ENCODE measurements around the gene SELENOM.
A peak's percentile ranks its signal among the peaks of the same experiment; 100 is the strongest.

The SELENOM gene

DNA sequence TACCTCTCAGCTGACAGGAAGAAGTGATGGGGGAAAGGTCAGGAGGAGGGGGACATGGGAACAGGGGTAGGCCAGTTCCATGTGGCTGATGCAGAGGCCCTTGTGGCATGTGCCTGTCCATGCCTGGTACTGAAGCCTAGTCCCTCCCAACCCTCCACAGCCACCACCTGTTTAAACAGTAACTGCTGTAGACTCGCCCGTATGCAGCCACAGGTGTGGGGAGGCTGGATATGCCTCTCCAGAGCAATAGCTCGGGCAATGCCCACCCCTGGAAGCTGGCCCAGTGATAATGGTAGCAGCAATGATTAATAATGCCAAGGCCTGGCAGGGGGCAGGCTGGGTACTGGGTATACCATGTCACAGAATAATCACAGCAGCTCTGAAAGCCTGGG is 24.0 kb downstream of the SELENOM start:
- TF ChIP-seq SIN3A (IDR thresholded peaks at IDR 0.05; ENCODE audit: borderline replicate concordance, insufficient read depth, low read length) (no peak), FOXP2 (optimal IDR thresholded peaks at IDR 0.05; ENCODE audit: borderline replicate concordance, extremely low read depth, extremely low read length, insufficient read depth) (no peak), TAF1 (IDR thresholded peaks at IDR 0.05; ENCODE audit: borderline replicate concordance, insufficient read depth, low read length) (no peak), POLR2AphosphoS5 (IDR thresholded peaks at IDR 0.05; ENCODE audit: low read depth, low read length) (no peak)
- TF ChIP-seq, protein P1, sequence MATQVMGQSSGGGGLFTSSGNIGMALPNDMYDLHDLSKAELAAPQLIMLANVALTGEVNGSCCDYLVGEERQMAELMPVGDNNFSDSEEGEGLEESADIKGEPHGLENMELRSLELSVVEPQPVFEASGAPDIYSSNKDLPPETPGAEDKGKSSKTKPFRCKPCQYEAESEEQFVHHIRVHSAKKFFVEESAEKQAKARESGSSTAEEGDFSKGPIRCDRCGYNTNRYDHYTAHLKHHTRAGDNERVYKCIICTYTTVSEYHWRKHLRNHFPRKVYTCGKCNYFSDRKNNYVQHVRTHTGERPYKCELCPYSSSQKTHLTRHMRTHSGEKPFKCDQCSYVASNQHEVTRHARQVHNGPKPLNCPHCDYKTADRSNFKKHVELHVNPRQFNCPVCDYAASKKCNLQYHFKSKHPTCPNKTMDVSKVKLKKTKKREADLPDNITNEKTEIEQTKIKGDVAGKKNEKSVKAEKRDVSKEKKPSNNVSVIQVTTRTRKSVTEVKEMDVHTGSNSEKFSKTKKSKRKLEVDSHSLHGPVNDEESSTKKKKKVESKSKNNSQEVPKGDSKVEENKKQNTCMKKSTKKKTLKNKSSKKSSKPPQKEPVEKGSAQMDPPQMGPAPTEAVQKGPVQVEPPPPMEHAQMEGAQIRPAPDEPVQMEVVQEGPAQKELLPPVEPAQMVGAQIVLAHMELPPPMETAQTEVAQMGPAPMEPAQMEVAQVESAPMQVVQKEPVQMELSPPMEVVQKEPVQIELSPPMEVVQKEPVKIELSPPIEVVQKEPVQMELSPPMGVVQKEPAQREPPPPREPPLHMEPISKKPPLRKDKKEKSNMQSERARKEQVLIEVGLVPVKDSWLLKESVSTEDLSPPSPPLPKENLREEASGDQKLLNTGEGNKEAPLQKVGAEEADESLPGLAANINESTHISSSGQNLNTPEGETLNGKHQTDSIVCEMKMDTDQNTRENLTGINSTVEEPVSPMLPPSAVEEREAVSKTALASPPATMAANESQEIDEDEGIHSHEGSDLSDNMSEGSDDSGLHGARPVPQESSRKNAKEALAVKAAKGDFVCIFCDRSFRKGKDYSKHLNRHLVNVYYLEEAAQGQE (IDR thresholded peaks at IDR 0.05; ENCODE audit: insufficient read depth in 1 of 2, low read depth in 2 of 2, low read length in 2 of 2) = no peak

DNA sequence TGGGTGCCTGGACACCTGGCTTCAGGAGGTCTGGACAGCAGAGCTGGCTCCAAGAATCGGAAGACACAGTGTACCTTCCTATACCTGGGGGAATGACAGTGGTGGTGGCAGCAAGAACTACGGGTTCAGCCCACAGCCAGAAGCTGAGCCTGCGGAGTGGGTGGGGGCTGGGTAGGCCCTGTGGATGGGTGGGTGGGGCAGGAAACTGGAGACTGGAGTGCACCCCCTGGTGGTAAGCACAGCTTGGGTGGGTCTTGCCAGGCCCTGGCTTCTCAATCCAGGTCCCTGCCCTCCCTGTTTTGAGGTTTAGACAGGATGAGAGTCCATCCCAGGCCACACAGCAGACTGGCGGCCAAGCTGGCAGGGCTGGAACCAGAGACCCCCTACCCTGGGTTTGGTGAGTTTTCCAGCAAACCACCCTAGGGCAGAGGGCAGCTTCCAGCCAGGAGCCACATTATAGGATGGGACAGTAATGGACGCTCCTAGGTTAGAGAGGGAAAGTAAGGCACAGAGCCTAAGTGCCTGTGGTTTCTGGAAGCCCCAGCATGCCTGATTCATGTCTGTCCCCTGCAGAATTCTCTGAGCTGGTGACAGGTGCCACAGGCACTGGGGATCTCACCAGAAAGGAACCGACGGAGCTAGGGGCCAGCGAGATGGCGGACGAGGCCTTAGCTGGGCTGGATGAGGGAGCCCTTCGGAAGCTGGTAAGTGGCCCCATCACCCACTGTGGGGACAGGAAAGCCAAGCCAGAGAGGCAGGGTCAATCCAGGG is 24.6 kb downstream of the SELENOM start:
- TF ChIP-seq POLR2AphosphoS5 (IDR thresholded peaks at IDR 0.05; ENCODE audit: low read depth, low read length) = no peak
- TF ChIP-seq SIN3A (IDR thresholded peaks at IDR 0.05; ENCODE audit: borderline replicate concordance, insufficient read depth, low read length) = no peak
- TF ChIP-seq FOXP2 (optimal IDR thresholded peaks at IDR 0.05; ENCODE audit: borderline replicate concordance, extremely low read depth, extremely low read length, insufficient read depth) = no peak
- TF ChIP-seq, protein P1 (IDR thresholded peaks at IDR 0.05; ENCODE audit: insufficient read depth in 1 of 2, low read depth in 2 of 2, low read length in 2 of 2) = no peak
- no peak for TF ChIP-seq TAF1 (IDR thresholded peaks at IDR 0.05; ENCODE audit: borderline replicate concordance, insufficient read depth, low read length)

DNA sequence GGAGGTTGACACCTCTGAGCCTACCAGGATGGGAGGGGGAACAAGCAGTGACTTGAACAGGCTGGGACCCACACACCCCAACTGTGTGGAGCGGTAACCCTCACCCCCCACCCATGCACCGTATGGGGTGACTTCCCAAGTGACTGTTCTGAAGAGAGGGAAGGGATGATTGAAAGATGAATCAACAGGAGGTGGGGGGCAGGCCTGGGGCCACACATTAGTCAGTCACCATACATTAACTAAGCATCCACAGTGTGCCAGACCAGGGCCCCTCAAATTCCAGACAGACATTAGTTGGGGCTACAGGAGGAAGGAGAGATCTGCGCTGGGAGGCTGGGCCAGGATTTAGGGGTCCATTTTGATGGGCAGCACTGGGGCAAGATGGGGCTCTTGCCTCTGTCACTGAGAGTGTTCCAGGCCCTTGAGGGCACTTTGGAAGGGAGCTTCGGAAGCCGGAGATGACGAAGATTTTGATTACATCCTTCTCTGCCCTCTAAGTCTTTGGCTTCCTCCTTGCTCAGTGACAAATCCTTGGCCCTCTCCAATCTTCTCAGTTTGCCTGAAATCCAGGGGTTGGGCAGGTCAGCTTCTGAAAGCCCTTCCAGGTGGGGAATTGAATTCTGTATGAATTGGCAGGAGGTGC is 25.3 kb downstream of the SELENOM start:
- TF ChIP-seq, protein P1 (IDR thresholded peaks at IDR 0.05; ENCODE audit: insufficient read depth in 1 of 2, low read depth in 2 of 2, low read length in 2 of 2) = no peak
- TF ChIP-seq POLR2AphosphoS5 (IDR thresholded peaks at IDR 0.05; ENCODE audit: low read depth, low read length) (no peak), TAF1 (IDR thresholded peaks at IDR 0.05; ENCODE audit: borderline replicate concordance, insufficient read depth, low read length) (no peak), SIN3A (IDR thresholded peaks at IDR 0.05; ENCODE audit: borderline replicate concordance, insufficient read depth, low read length) (no peak), FOXP2 (optimal IDR thresholded peaks at IDR 0.05; ENCODE audit: borderline replicate concordance, extremely low read depth, extremely low read length, insufficient read depth) (no peak)

DNA sequence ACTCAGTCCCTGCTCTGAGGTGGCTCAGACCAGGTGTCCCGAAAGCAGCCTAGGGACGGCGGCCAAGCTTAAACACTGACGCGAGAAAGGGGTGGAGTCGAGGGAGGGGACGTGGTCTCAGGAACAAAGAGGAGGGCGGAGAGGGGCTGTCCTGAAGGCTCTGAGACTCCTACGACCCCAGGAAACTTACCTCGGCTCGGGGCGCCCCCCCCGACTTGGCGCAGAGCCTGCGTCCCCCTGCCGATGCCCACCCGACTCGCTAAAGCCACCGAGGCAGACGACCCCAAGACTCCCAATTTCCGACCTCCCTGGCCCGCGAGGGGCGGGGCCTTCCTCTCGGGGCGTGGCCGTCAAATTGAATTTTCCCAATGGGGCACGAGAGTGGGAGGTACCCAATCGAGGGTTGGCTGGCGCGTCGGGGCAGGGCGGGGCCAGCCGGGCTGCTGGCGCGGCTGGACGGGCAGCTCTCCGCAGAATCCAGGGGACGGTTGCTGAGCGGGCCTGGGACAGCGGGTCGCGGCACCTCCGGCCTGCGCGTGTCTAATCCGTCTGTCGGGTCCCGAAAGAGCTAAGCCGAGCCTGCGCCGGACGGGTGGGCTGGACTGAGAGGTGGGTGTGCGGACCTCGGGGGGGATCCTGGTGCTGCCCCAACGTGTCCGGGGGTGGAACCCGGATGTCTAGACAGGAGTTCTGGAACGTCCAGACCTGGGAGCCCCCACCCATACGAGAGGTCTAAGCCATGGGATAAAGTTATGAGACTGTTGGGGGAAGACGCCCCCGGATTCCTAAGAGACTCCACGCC is 26.3 kb downstream of the SELENOM start, which contains the start of gene SMTN:
TSS of gene SMTN (plus strand) at position 471 of the 802 bp plus-strand sequence. CDS start 1,941 bp downstream, outside the sequence.
- TF ChIP-seq SIN3A (IDR thresholded peaks at IDR 0.05; ENCODE audit: borderline replicate concordance, insufficient read depth, low read length) (no peak), TAF1 (IDR thresholded peaks at IDR 0.05; ENCODE audit: borderline replicate concordance, insufficient read depth, low read length) (peak; percentile 82; the same call in 1 of the 2 replicates), FOXP2 (optimal IDR thresholded peaks at IDR 0.05; ENCODE audit: borderline replicate concordance, extremely low read depth, extremely low read length, insufficient read depth) (peak; percentile 39), POLR2AphosphoS5 (IDR thresholded peaks at IDR 0.05; ENCODE audit: low read depth, low read length) (peak; percentile 67; the same call in 1 of the 2 replicates)
- TF ChIP-seq, protein P1 (IDR thresholded peaks at IDR 0.05; ENCODE audit: insufficient read depth in 1 of 2, low read depth in 2 of 2, low read length in 2 of 2) = no peak

Measured in PFSK-1 (cell line).